GM12874 (cell line): Measurements from ENCODE around the gene FIBCD1.

Experiments used
- CTCF ChIP-seq: IDR thresholded peaks from 2 replicates; pipeline ENCODE4 v1.5.1; 2011; ENCODE audit warnings: low read depth, mild to moderate bottlenecking, control low read depth, low read length, moderate library complexity; ENCODE audit not compliant: insufficient read depth

FIBCD1 gene

GRCh38 chr9:130897105-130897751 is 41.8 kb downstream of the FIBCD1 start:
- no peak for TF ChIP-seq CTCF

- no peak for TF ChIP-seq CTCF
Measured at GRCh38 chr9:130896233-130897014, 42.6 kb downstream of the FIBCD1 start, which contains the start of gene QRFP. TSS of gene QRFP (minus strand) at chr9:130896812. CDS start at chr9:130893838, 2,974 bp downstream.

- no peak for TF ChIP-seq CTCF
Measured at GRCh38 chr9:130895481-130896232, 43.4 kb downstream of the FIBCD1 start.

GRCh38 chr9:130895038-130895437 is 44.0 kb downstream of the FIBCD1 start:
- TF ChIP-seq CTCF, result no peak

- TF ChIP-seq CTCF, result no peak
Measured at GRCh38 chr9:130894546-130894945, 44.5 kb downstream of the FIBCD1 start.

- TF ChIP-seq CTCF, result 0 out of 2 replicates have a peak, but pooled peaks have one; percentile 32
Measured at GRCh38 chr9:130893341-130894101, 45.5 kb downstream of the FIBCD1 start.
